Activated CD8-positive, alpha-beta memory T cell treated with anti-CD3 and anti-CD28 coated beads, Interleukin-2, amount 10 ng/mL, durations not matched to agents 7 days and 5 days (primary cell): ENCODE results near the gene MOGAT2. TPM values are rescaled to one million over a fixed set of nuclear protein-coding genes. Genes with fewer than 3 reads are reported as not detected.

Experiments
- ATAC-seq: fragments of 150-1000 bp; cut with Tn5 transposase; one replicate; pipeline ENCODE4 v1.10.0; 2021; ENCODE audit warnings: moderate library complexity
- CTCF ChIA-PET: fragments of 350-600 bp; sonication (Branson Sonifier 250); formaldehyde crosslinking; loops from one replicate; lab custom pipeline; 2021; ENCODE audit warnings: antibody characterized with exemption; lab: Charles Lee
- DNase-seq: peaks from one replicate; pipeline ENCODE4 v3.0.0-alpha.2; 2020
- H3K27ac Mint-ChIP-seq: one replicate; pipeline ENCODE4 v1.8.0; 2021; ENCODE audit warnings: mild to moderate bottlenecking, mixed read lengths
- H3K27me3 Mint-ChIP-seq: one replicate; pipeline ENCODE4 v1.8.0; 2021; ENCODE audit warnings: mixed read lengths
- H3K36me3 Mint-ChIP-seq: one replicate; pipeline ENCODE4 v1.8.0; 2021; ENCODE audit warnings: mild to moderate bottlenecking, mixed read lengths
- H3K4me1 Mint-ChIP-seq: one replicate; pipeline ENCODE4 v1.8.0; 2021; ENCODE audit warnings: mixed read lengths
- H3K4me3 Mint-ChIP-seq: one replicate; pipeline ENCODE4 v1.8.0; 2021; ENCODE audit warnings: mild to moderate bottlenecking, moderate library complexity, mixed read lengths
- H3K9me3 Mint-ChIP-seq: one replicate; pipeline ENCODE4 v1.8.0; 2022; ENCODE audit warnings: low read depth, mixed read lengths
- total RNA-seq, 2 experiments: library from RNA; stranded (reverse); gene quantifications; one replicate each; pipeline ENCODE4 v1.2.3, GENCODE V29; 2021

The MOGAT2 gene
- total RNA-seq, 2 experiments from 2014 or later: not detected

GRCh38 chr11:75700940-75701339, 16.7 kb upstream of the MOGAT2 start:
- no peak overlapping the region for H3K4me3 Mint-ChIP-seq
- CTCF ChIA-PET: no interaction called here

GRCh38 chr11:75703695-75704237, 13.9 kb upstream of the MOGAT2 start:
- CTCF ChIA-PET: no interaction called here
- DNase-seq (no peak), ATAC-seq (no peak)
- Mint-ChIP-seq H3K4me1 (peaks cover 15% of the 10 kb centered on the region), H3K27ac (no peak overlapping the region), H3K4me3 (no peak overlapping the region), H3K27me3 (peaks cover 11% of the 10 kb centered on the region), H3K9me3 (no peaks in the 10 kb centered on the region), H3K36me3 (no peaks in the 10 kb centered on the region)

More at GRCh38 chr11:75700940-75701339, 16.7 kb upstream of the MOGAT2 start:
- H3K4me1 Mint-ChIP-seq: peaks cover 10% of the 10 kb centered on the region
- no peaks in the 10 kb centered on the region for H3K9me3 Mint-ChIP-seq
- peaks cover 28% of the 10 kb centered on the region for H3K27me3 Mint-ChIP-seq
- no peaks in the 10 kb centered on the region for H3K36me3 Mint-ChIP-seq
- H3K27ac Mint-ChIP-seq: no peak overlapping the region
- DNase-seq (no peak), ATAC-seq (no peak)

GRCh38 chr11:75705541-75705940, 12.1 kb upstream of the MOGAT2 start:
- no peak overlapping the region for H3K4me3 Mint-ChIP-seq
- no peaks in the 10 kb centered on the region for H3K9me3 Mint-ChIP-seq
- H3K27me3 Mint-ChIP-seq: peaks cover 8% of the 10 kb centered on the region

GRCh38 chr11:75706260-75706729, 11.3 kb upstream of the MOGAT2 start:
- Mint-ChIP-seq H3K4me1 (peaks cover 15% of the 10 kb centered on the region), H3K27ac (no peak overlapping the region), H3K36me3 (no peaks in the 10 kb centered on the region), H3K27me3 (peaks cover 12% of the 10 kb centered on the region), H3K4me3 (no peak overlapping the region), H3K9me3 (no peaks in the 10 kb centered on the region)
- DNase-seq (peak; percentile 71), ATAC-seq (peak; percentile 93)
- CTCF ChIA-PET: interaction anchor here (0.6 to 2.6 kb wide), 32 partner anchors 8 to 1225 kb away, joined by 3 to 17 read pairs (median 3); partner anchors contain the start of gene MAP6

More at GRCh38 chr11:75705541-75705940, 12.1 kb upstream of the MOGAT2 start:
- peaks cover 15% of the 10 kb centered on the region for H3K4me1 Mint-ChIP-seq
- CTCF ChIA-PET: interaction anchor here (0.6 to 2.6 kb wide), 32 partner anchors 8 to 1226 kb away, joined by 3 to 17 read pairs (median 3); partner anchors contain the start of gene MAP6
- no peak for ATAC-seq
- no peak for DNase-seq
- no peaks in the 10 kb centered on the region for H3K36me3 Mint-ChIP-seq
- H3K27ac Mint-ChIP-seq: no peak overlapping the region

- Mint-ChIP-seq H3K27me3 (peaks cover 24% of the 10 kb centered on the region), H3K4me3 (no peak overlapping the region), H3K27ac (no peak overlapping the region), H3K36me3 (no peaks in the 10 kb centered on the region), H3K4me1 (no peaks in the 10 kb centered on the region), H3K9me3 (no peaks in the 10 kb centered on the region)
- DNase-seq (no peak), ATAC-seq (no peak)
- CTCF ChIA-PET: interaction anchor here (0.8 to 1.9 kb wide), 3 partner anchors 8 to 9 kb away, joined by 3 to 17 read pairs (median 5); no protein-coding TSS in a partner anchor
These were observed 3.4 kb upstream of the MOGAT2 start for GRCh38 chr11:75714211-75714610.

GRCh38 chr11:75715688-75716087, 1.9 kb upstream of the MOGAT2 start:
- ATAC-seq (no peak), DNase-seq (no peak)
- Mint-ChIP-seq H3K27me3 (peaks cover 18% of the 10 kb centered on the region), H3K4me3 (no peak overlapping the region), H3K27ac (no peak overlapping the region), H3K4me1 (no peaks in the 10 kb centered on the region), H3K36me3 (no peaks in the 10 kb centered on the region), H3K9me3 (no peaks in the 10 kb centered on the region)
- CTCF ChIA-PET: interaction anchor here (1.9 kb wide), 1 partner anchor 10 kb away, joined by 17 read pairs; no protein-coding TSS in a partner anchor

- Mint-ChIP-seq H3K27ac (no peak overlapping the region), H3K36me3 (no peaks in the 10 kb centered on the region), H3K9me3 (no peaks in the 10 kb centered on the region), H3K27me3 (peaks cover 11% of the 10 kb centered on the region), H3K4me3 (no peak overlapping the region), H3K4me1 (no peaks in the 10 kb centered on the region)
- CTCF ChIA-PET: no interaction called here
- DNase-seq (no peak), ATAC-seq (no peak)
These were observed 979 bp upstream of the MOGAT2 start for GRCh38 chr11:75716659-75717058.

- no peak for ATAC-seq
- no peak overlapping the region for H3K27ac Mint-ChIP-seq
- no peak overlapping the region for H3K4me3 Mint-ChIP-seq
- no peaks in the 10 kb centered on the region for H3K9me3 Mint-ChIP-seq
- peaks cover 11% of the 10 kb centered on the region for H3K27me3 Mint-ChIP-seq
- peaks cover 2% of the 10 kb centered on the region for H3K4me1 Mint-ChIP-seq
- no peaks in the 10 kb centered on the region for H3K36me3 Mint-ChIP-seq
- DNase-seq: no peak
- CTCF ChIA-PET: interaction anchor here (0.6 to 1.2 kb wide), 3 partner anchors 13 to 148 kb away, joined by 3 to 5 read pairs (median 3); no protein-coding TSS in a partner anchor
These were observed 1.0 kb downstream of the MOGAT2 start for GRCh38 chr11:75718419-75719339.

- ATAC-seq: no peak
- CTCF ChIA-PET: interaction anchor here (1.2 kb wide), 2 partner anchors 14 to 147 kb away, joined by 3 to 5 read pairs; no protein-coding TSS in a partner anchor
These were observed 2.0 kb downstream of the MOGAT2 start for GRCh38 chr11:75719340-75720239.

GRCh38 chr11:75720639-75721038, 3.0 kb downstream of the MOGAT2 start:
- Mint-ChIP-seq H3K9me3 (no peaks in the 10 kb centered on the region), H3K27ac (no peak overlapping the region), H3K4me1 (peaks cover 2% of the 10 kb centered on the region), H3K4me3 (no peak overlapping the region), H3K36me3 (no peaks in the 10 kb centered on the region), H3K27me3 (peaks cover 5% of the 10 kb centered on the region)
- CTCF ChIA-PET: interaction anchor here (1.1 kb wide), 1 partner anchor 15 kb away, joined by 3 read pairs; no protein-coding TSS in a partner anchor
- no peak for ATAC-seq
- no peak for DNase-seq

More at GRCh38 chr11:75719340-75720239, 2.0 kb downstream of the MOGAT2 start:
- no peaks in the 10 kb centered on the region for H3K9me3 Mint-ChIP-seq
- no peaks in the 10 kb centered on the region for H3K36me3 Mint-ChIP-seq
- no peak overlapping the region for H3K4me3 Mint-ChIP-seq
- DNase-seq: no peak
- no peak overlapping the region for H3K27ac Mint-ChIP-seq
- H3K4me1 Mint-ChIP-seq: peaks cover 2% of the 10 kb centered on the region
- H3K27me3 Mint-ChIP-seq: peaks cover 5% of the 10 kb centered on the region

GRCh38 chr11:75721852-75722668, 4.4 kb downstream of the MOGAT2 start:
- no peak overlapping the region for H3K4me3 Mint-ChIP-seq

GRCh38 chr11:75722669-75723042, 5.0 kb downstream of the MOGAT2 start:
- CTCF ChIA-PET: interaction anchor here (0.9 to 2.9 kb wide), 10 partner anchors 8 to 429 kb away, joined by 3 to 27 read pairs (median 4); no protein-coding TSS in a partner anchor
- Mint-ChIP-seq H3K36me3 (no peaks in the 10 kb centered on the region), H3K4me1 (peaks cover 2% of the 10 kb centered on the region), H3K27me3 (no peaks in the 10 kb centered on the region), H3K9me3 (no peaks in the 10 kb centered on the region), H3K27ac (no peak overlapping the region), H3K4me3 (no peak overlapping the region)
- no peak for DNase-seq
- ATAC-seq: no peak

More at GRCh38 chr11:75721852-75722668, 4.4 kb downstream of the MOGAT2 start:
- no peak overlapping the region for H3K27ac Mint-ChIP-seq
- no peaks in the 10 kb centered on the region for H3K9me3 Mint-ChIP-seq
- ATAC-seq (no peak), DNase-seq (no peak)
- peaks cover 1% of the 10 kb centered on the region for H3K27me3 Mint-ChIP-seq
- no peaks in the 10 kb centered on the region for H3K36me3 Mint-ChIP-seq
- CTCF ChIA-PET: interaction anchor here (0.9 to 2.9 kb wide), 9 partner anchors 8 to 430 kb away, joined by 3 to 27 read pairs (median 4); no protein-coding TSS in a partner anchor
- H3K4me1 Mint-ChIP-seq: peaks cover 2% of the 10 kb centered on the region
